Trophoblast cell (in vitro differentiated cells and primary cell): ENCODE measurements around the gene ATP23.

Experiments
- DNase-seq, 2 donors: peaks; one replicate each; pipeline ENCODE4 v3.0.0-alpha.2; 2016
- H2AFZ ChIP-seq: 2 replicates; pipeline ENCODE4 v1.6.1; 2013; ENCODE audit warnings: low read length, moderate library complexity, mild to moderate bottlenecking; ENCODE audit not compliant: insufficient read depth, poor library complexity
- H2AK5ac ChIP-seq: 2 replicates; pipeline ENCODE4 v1.6.1; 2013; ENCODE audit warnings: mild to moderate bottlenecking, low read length
- H2BK120ac ChIP-seq: 2 replicates; pipeline ENCODE4 v1.6.1; 2013; ENCODE audit warnings: low read length, mild to moderate bottlenecking, moderate library complexity; ENCODE audit not compliant: insufficient read depth, poor library complexity
- H2BK12ac ChIP-seq: 2 replicates; pipeline ENCODE4 v1.6.1; 2013; ENCODE audit warnings: mild to moderate bottlenecking, low read length, moderate library complexity
- H2BK5ac ChIP-seq: 2 replicates; pipeline ENCODE4 v1.6.1; 2013; ENCODE audit warnings: low read length, low read depth, moderate library complexity, mild to moderate bottlenecking; ENCODE audit not compliant: poor library complexity
- H3K14ac ChIP-seq: 2 replicates; pipeline ENCODE4 v1.6.1; 2013; ENCODE audit warnings: mild to moderate bottlenecking, low read length
- H3K18ac ChIP-seq: 2 replicates; pipeline ENCODE4 v1.6.1; 2013; ENCODE audit warnings: mild to moderate bottlenecking, low read length
- H3K23ac ChIP-seq: 2 replicates; pipeline ENCODE4 v1.6.1; 2013; ENCODE audit warnings: low read length
- H3K27ac ChIP-seq: 2 replicates; pipeline ENCODE4 v1.5.1; 2013; ENCODE audit warnings: low read depth, mild to moderate bottlenecking, inconsistent platforms, low read length, moderate library complexity
- H3K27me3 ChIP-seq: 2 replicates; pipeline ENCODE4 v1.6.1; 2013; ENCODE audit warnings: inconsistent platforms, mild to moderate bottlenecking, low read length, moderate library complexity; ENCODE audit not compliant: insufficient read depth
- H3K36me3 ChIP-seq, 2 experiments: 1 replicate in 1 of 2; 2 replicates in 1 of 2; pipeline ENCODE4 v1.6.1; 2013; ENCODE audit warnings: low read length in 2 of 2, mild to moderate bottlenecking in 2 of 2, moderate library complexity in 1 of 2; ENCODE audit not compliant: insufficient read depth in 2 of 2, control insufficient read depth in 1 of 2
- H3K4ac ChIP-seq: 2 replicates; pipeline ENCODE4 v1.6.1; 2013; ENCODE audit warnings: low read depth, mild to moderate bottlenecking, low read length, moderate library complexity
- H3K4me1 ChIP-seq, 2 experiments: 1 replicate in 1 of 2; 2 replicates in 1 of 2; pipeline ENCODE4 v1.6.1; 2013; ENCODE audit warnings: low read length in 2 of 2, mild to moderate bottlenecking in 2 of 2, moderate library complexity in 1 of 2; ENCODE audit not compliant: insufficient read depth in 2 of 2, control insufficient read depth in 1 of 2
- H3K4me2 ChIP-seq: 2 replicates; pipeline ENCODE4 v1.6.1; 2013; ENCODE audit warnings: inconsistent platforms, mild to moderate bottlenecking, low read length, moderate library complexity
- H3K4me3 ChIP-seq: 2 replicates; pipeline ENCODE4 v1.5.1; 2013; ENCODE audit warnings: mild to moderate bottlenecking, low read depth, low read length, inconsistent platforms
- H3K79me1 ChIP-seq: one replicate; pipeline ENCODE4 v1.6.1; 2013; ENCODE audit warnings: low read length
- H3K79me2 ChIP-seq: 2 replicates; pipeline ENCODE4 v1.6.1; 2013; ENCODE audit warnings: low read length, mild to moderate bottlenecking; ENCODE audit not compliant: control insufficient read depth, insufficient read depth, poor library complexity
- H3K9ac ChIP-seq: 2 replicates; pipeline ENCODE4 v1.6.1; 2013; ENCODE audit warnings: mild to moderate bottlenecking, low read length
- H3K9me3 ChIP-seq: 2 replicates; pipeline ENCODE4 v1.6.1; 2013; ENCODE audit warnings: low read depth, mild to moderate bottlenecking, control low read depth, inconsistent platforms, low read length; ENCODE audit not compliant: insufficient read depth
- H4K12ac ChIP-seq: 2 replicates; pipeline ENCODE4 v1.6.1; 2013; ENCODE audit warnings: low read depth, mild to moderate bottlenecking, low read length, moderate library complexity
- H4K8ac ChIP-seq: 2 replicates; pipeline ENCODE4 v1.6.1; 2013; ENCODE audit warnings: low read depth, mild to moderate bottlenecking, low read length, moderate library complexity
- H4K91ac ChIP-seq: one replicate; pipeline ENCODE4 v1.6.1; 2013; ENCODE audit warnings: low read depth, mild to moderate bottlenecking, low read length, moderate library complexity
- WGBS: extraction: QIAGEN DNeasy Blood & Tissue Kit; methylation state at CpG from one replicate; pipeline ENCODE4 v1.1.7; 2013; ENCODE audit warnings: missing lambda C conversion rate; ENCODE audit not compliant: insufficient read length, insufficient coverage; ENCODE audit errors: extremely low coverage; 5-methylcytosine and 5-hydroxymethylcytosine counted together

Gene ATP23

GRCh38 chr12:57984629-57985151 lies 43.3 kb downstream of the ATP23 start:
- Histone ChIP-seq H3K4ac (no peak overlapping the region), H3K79me1 (no peaks in the 10 kb centered on the region), H4K12ac (no peak overlapping the region), H3K4me2 (no peak overlapping the region), H4K8ac (no peak overlapping the region), H3K36me3 (no peaks in the 10 kb centered on the region), H2BK5ac (no peak overlapping the region), H3K23ac (no peak overlapping the region), H2BK12ac (no peak overlapping the region), H3K27me3 (no peaks in the 10 kb centered on the region), H3K79me2 (no peaks in the 10 kb centered on the region), H3K9me3 (no peaks in the 10 kb centered on the region), H3K18ac (no peak overlapping the region), H3K4me1 (peaks cover 0 to 3% of the 10 kb centered on the region in 2 experiments), H2AFZ (no peak overlapping the region), H4K91ac (no peak overlapping the region), H3K9ac (no peak overlapping the region), H2AK5ac (no peak overlapping the region), H3K4me3 (no peak overlapping the region), H2BK120ac (no peak overlapping the region), H3K27ac (no peak overlapping the region), H3K14ac (no peak overlapping the region)
- WGBS, result no CpG with 5 or more reads among the region's 16 CpGs
- DNase-seq, result no peak

- Histone ChIP-seq H3K23ac (no peak overlapping the region), H2BK12ac (no peak overlapping the region)
Observed at GRCh38 chr12:57985685-57986084, 44.3 kb downstream of the ATP23 start.

GRCh38 chr12:57989838-57990237 lies 48.5 kb downstream of the ATP23 start:
- Histone ChIP-seq H2BK12ac (no peak overlapping the region), H2BK5ac (no peak overlapping the region), H4K8ac (no peak overlapping the region), H3K79me1 (no peaks in the 10 kb centered on the region), H3K23ac (no peak overlapping the region), H3K18ac (no peak overlapping the region), H3K9me3 (peaks cover 1% of the 10 kb centered on the region), H3K14ac (no peak overlapping the region), H3K36me3 (no peaks in the 10 kb centered on the region), H2BK120ac (no peak overlapping the region), H3K4me2 (no peak overlapping the region), H3K9ac (no peak overlapping the region), H3K27me3 (no peaks in the 10 kb centered on the region), H2AFZ (no peak overlapping the region), H3K4me3 (no peak overlapping the region), H3K4me1 (no peaks in the 10 kb centered on the region), H3K4ac (no peak overlapping the region), H3K79me2 (no peaks in the 10 kb centered on the region), H4K91ac (no peak overlapping the region), H2AK5ac (no peak overlapping the region), H4K12ac (no peak overlapping the region), H3K27ac (no peak overlapping the region)
- no peak for DNase-seq

More at GRCh38 chr12:57985685-57986084, 44.3 kb downstream of the ATP23 start:
- Histone ChIP-seq H4K8ac (no peak overlapping the region), H3K18ac (no peak overlapping the region), H3K4me2 (no peak overlapping the region), H3K27me3 (no peaks in the 10 kb centered on the region), H4K91ac (no peak overlapping the region), H3K36me3 (no peaks in the 10 kb centered on the region), H3K9ac (no peak overlapping the region), H2BK120ac (no peak overlapping the region), H3K14ac (no peak overlapping the region), H2AFZ (no peak overlapping the region), H3K9me3 (no peaks in the 10 kb centered on the region), H3K4me1 (peaks cover 0 to 3% of the 10 kb centered on the region in 2 experiments), H3K27ac (no peak overlapping the region), H2AK5ac (no peak overlapping the region), H3K79me1 (no peaks in the 10 kb centered on the region), H2BK5ac (no peak overlapping the region), H3K79me2 (no peaks in the 10 kb centered on the region), H3K4me3 (no peak overlapping the region), H3K4ac (no peak overlapping the region), H4K12ac (no peak overlapping the region)
- DNase-seq, result no peak

- Histone ChIP-seq H2BK5ac (no peak overlapping the region), H3K36me3 (no peaks in the 10 kb centered on the region), H3K27me3 (no peaks in the 10 kb centered on the region), H3K14ac (no peak overlapping the region), H3K4me3 (no peak overlapping the region), H3K79me2 (no peaks in the 10 kb centered on the region), H2AFZ (no peak overlapping the region), H3K27ac (no peak overlapping the region), H4K12ac (no peak overlapping the region), H2AK5ac (no peak overlapping the region), H3K9me3 (peaks cover 1% of the 10 kb centered on the region), H3K18ac (no peak overlapping the region), H3K4me1 (no peaks in the 10 kb centered on the region), H4K8ac (no peak overlapping the region), H2BK120ac (no peak overlapping the region), H4K91ac (no peak overlapping the region), H2BK12ac (no peak overlapping the region), H3K9ac (no peak overlapping the region), H3K4me2 (no peak overlapping the region), H3K79me1 (no peaks in the 10 kb centered on the region), H3K23ac (no peak overlapping the region), H3K4ac (no peak overlapping the region)
- DNase-seq, result no peak
- WGBS, result no CpG with 5 or more reads among the region's 6 CpGs
Observed at GRCh38 chr12:57990241-57990883, 49.0 kb downstream of the ATP23 start.
